SK-N-SH treated with all-trans-retinoic acid at 6 μM for 48 hours (cell line): Measurements from ENCODE around the gene CMIP.

Experiments
- ATAC-seq: fragments of 200-7000 bp; cut with Tn5 transposase; 3 replicates; pipeline ENCODE4 v1.9.1; 2020; ENCODE audit warnings: mild to moderate bottlenecking, moderate library complexity
- ARNTL ChIP-seq: fragments of 450-650 bp; formaldehyde crosslinking; IDR thresholded peaks from 2 replicates; pipeline ENCODE4 v1.5.0; 2020; ENCODE audit warnings: low read depth, mild to moderate bottlenecking, moderate library complexity, borderline replicate concordance
- CSDC2 ChIP-seq: fragments of 250-450 bp; sonication (Bioruptor Pico); IDR thresholded peaks from 2 replicates; pipeline ENCODE4 v1.5.0; 2020; ENCODE audit warnings: mild to moderate bottlenecking, moderate library complexity
- CSRNP3 ChIP-seq: fragments of 250-450 bp; sonication (Bioruptor Pico); IDR thresholded peaks from 2 replicates; pipeline ENCODE4 v1.5.1; 2021; ENCODE audit warnings: mild to moderate bottlenecking, moderate library complexity
- ESRRG ChIP-seq: fragments of 250-450 bp; sonication (Bioruptor Pico); IDR thresholded peaks from 2 replicates; pipeline ENCODE4 v1.6.1; 2021; ENCODE audit warnings: mild to moderate bottlenecking
- ISL1 ChIP-seq: fragments of 250-450 bp; sonication (Bioruptor Pico); IDR thresholded peaks from 2 replicates; pipeline ENCODE4 v2.1.2; 2022; ENCODE audit warnings: mild to moderate bottlenecking, moderate library complexity
- OSR1 ChIP-seq: fragments of 250-450 bp; sonication (Bioruptor Pico); IDR thresholded peaks from 2 replicates; pipeline ENCODE4 v1.8.0; 2022; ENCODE audit warnings: moderate library complexity, mild to moderate bottlenecking, inconsistent platforms
- POU6F1 ChIP-seq: fragments of 250-450 bp; sonication (Bioruptor Pico); IDR thresholded peaks from 2 replicates; pipeline ENCODE4 v1.8.0; 2021; ENCODE audit warnings: low read depth, mild to moderate bottlenecking, moderate library complexity, borderline replicate concordance
- PPARA ChIP-seq: fragments of 250-450 bp; sonication (Bioruptor Pico); IDR thresholded peaks from 2 replicates; pipeline ENCODE4 v1.5.0; 2020; ENCODE audit warnings: mild to moderate bottlenecking, borderline replicate concordance
- RARB ChIP-seq: fragments of 250-450 bp; sonication (Bioruptor Pico); IDR thresholded peaks from 2 replicates; pipeline ENCODE4 v1.8.0; 2021; ENCODE audit warnings: mild to moderate bottlenecking, moderate library complexity
- SNAI2 ChIP-seq: fragments of 250-450 bp; sonication (Bioruptor Pico); IDR thresholded peaks from 2 replicates; pipeline ENCODE4 v1.5.0; 2020; ENCODE audit warnings: mild to moderate bottlenecking, moderate library complexity
- TCF4 ChIP-seq: fragments of 250-450 bp; sonication (Bioruptor Pico); IDR thresholded peaks from 2 replicates; pipeline ENCODE4 v1.8.0; 2021; ENCODE audit warnings: mild to moderate bottlenecking, moderate library complexity, borderline replicate concordance
- TOX ChIP-seq: fragments of 250-450 bp; sonication (Bioruptor Pico); IDR thresholded peaks from 2 replicates; pipeline ENCODE4 v1.8.0; 2021; ENCODE audit warnings: mild to moderate bottlenecking, moderate library complexity, borderline replicate concordance
- TSHZ2 ChIP-seq: fragments of 250-450 bp; sonication (Bioruptor Pico); IDR thresholded peaks from 2 replicates; pipeline ENCODE4 v1.5.0; 2020; ENCODE audit warnings: mild to moderate bottlenecking, moderate library complexity
- ZC3H10 ChIP-seq: fragments of 250-450 bp; sonication (Bioruptor Pico); IDR thresholded peaks from 2 replicates; pipeline ENCODE4 v1.5.1; 2021; ENCODE audit warnings: mild to moderate bottlenecking, moderate library complexity
- ZFP3 ChIP-seq: fragments of 250-450 bp; sonication (Bioruptor Pico); IDR thresholded peaks from 2 replicates; pipeline ENCODE4 v1.5.0; 2020; ENCODE audit warnings: mild to moderate bottlenecking, moderate library complexity
- ZFP30 ChIP-seq: fragments of 450-650 bp; formaldehyde crosslinking; IDR thresholded peaks from 2 replicates; pipeline ENCODE4 v1.5.0; 2022; ENCODE audit warnings: mild to moderate bottlenecking, moderate library complexity
- ZNF565 ChIP-seq: fragments of 450-650 bp; formaldehyde crosslinking; conservative IDR thresholded peaks from 2 replicates; pipeline ENCODE4 v1.5.0; 2020; ENCODE audit warnings: low read depth, mild to moderate bottlenecking, moderate library complexity
- ZNF70 ChIP-seq: fragments of 450-650 bp; formaldehyde crosslinking; IDR thresholded peaks from 2 replicates; pipeline ENCODE4 v1.5.0; 2020; ENCODE audit warnings: mild to moderate bottlenecking, moderate library complexity
- TF ChIP-seq, protein P1 (sequence below): fragments of 250-450 bp; sonication (Bioruptor Pico); IDR thresholded peaks from 2 replicates; pipeline ENCODE4 v1.8.0; 2020; ENCODE audit warnings: mild to moderate bottlenecking, moderate library complexity, borderline replicate concordance
- TF ChIP-seq, protein P2 (sequence below): fragments of 250-450 bp; sonication (Bioruptor Pico); IDR thresholded peaks from 2 replicates; pipeline ENCODE4 v1.5.1; 2020; ENCODE audit warnings: low read depth, mild to moderate bottlenecking, moderate library complexity

Gene CMIP

GRCh38 chr16:81676066-81676882 is 231.7 kb downstream of the CMIP start (continued):
- no peak for TF ChIP-seq POU6F1 (CRISPR knock-in tag)
- TF ChIP-seq ZNF565 (CRISPR knock-in tag), result no peak
- TF ChIP-seq RARB (CRISPR knock-in tag), result no peak
- TF ChIP-seq TOX (CRISPR knock-in tag), result no peak
- no peak for TF ChIP-seq TCF4 (CRISPR knock-in tag)

DNA sequence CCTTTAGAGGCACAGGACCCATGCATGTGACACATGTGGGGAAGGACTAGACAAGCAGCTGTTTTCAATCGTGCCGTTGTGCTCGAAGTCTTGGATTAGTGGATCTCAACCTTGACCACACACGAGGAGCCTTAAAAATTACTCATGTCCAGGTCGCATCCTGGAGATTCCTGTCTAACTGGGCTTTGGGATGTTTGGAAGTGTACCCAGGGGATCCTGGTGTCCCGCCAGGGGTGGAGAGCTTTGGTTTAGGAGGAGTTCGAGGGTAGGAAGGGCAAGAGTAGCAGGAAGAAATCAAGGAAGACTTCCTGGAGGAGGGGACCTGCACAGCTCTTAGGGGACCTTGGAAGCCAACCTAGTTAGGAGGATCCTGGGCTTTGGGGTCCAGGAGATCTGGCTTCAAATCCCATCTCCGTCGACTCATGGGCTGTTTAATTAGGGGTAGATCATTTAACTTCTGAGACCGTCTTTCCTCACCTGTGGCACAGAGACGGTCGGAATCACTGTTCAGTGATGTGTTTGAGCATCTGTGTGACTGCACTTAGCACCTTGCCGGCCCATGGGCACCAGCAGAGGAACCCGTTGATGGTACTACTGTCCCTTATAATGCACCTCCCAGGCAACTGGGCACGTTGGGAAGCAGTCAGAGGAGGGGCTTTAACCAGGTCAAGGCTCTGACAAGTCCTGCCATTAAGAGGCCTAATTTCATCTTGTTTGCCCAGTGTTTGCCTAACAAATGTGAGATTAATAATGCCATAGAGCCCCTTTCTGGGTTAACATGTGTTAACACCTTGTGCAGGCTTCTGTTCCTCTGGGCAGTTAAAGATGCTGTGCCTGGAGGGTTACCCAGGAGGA is 232.5 kb downstream of the CMIP start:
- ATAC-seq, result no peak
- TF ChIP-seq TOX (CRISPR knock-in tag) (no peak), CSRNP3 (CRISPR knock-in tag) (no peak), PPARA (no peak), ZFP3 (no peak)

GRCh38 chr16:81678326-81679095 is 233.9 kb downstream of the CMIP start:
- TF ChIP-seq TCF4 (CRISPR knock-in tag) (no peak), ZNF70 (CRISPR knock-in tag) (no peak), SNAI2 (CRISPR knock-in tag) (no peak), ARNTL (CRISPR knock-in tag) (no peak), ZC3H10 (CRISPR knock-in tag) (no peak), ZFP30 (CRISPR knock-in tag) (no peak)
- TF ChIP-seq, all 23 proteins: peak for 0
- no peak for ATAC-seq

- ATAC-seq, result no peak
- TF ChIP-seq ZC3H10 (CRISPR knock-in tag) (no peak), ARNTL (CRISPR knock-in tag) (no peak), CSRNP3 (CRISPR knock-in tag) (no peak), OSR1 (CRISPR knock-in tag) (no peak), ZFP30 (CRISPR knock-in tag) (no peak), TSHZ2 (CRISPR knock-in tag) (no peak), SNAI2 (CRISPR knock-in tag) (no peak), ISL1 (CRISPR knock-in tag) (no peak), CSDC2 (CRISPR knock-in tag) (no peak), TCF4 (CRISPR knock-in tag) (no peak), ZNF70 (CRISPR knock-in tag) (no peak), PPARA (no peak), ZFP3 (no peak), RARB (CRISPR knock-in tag) (no peak), ESRRG (no peak)
- TF ChIP-seq, protein P1, sequence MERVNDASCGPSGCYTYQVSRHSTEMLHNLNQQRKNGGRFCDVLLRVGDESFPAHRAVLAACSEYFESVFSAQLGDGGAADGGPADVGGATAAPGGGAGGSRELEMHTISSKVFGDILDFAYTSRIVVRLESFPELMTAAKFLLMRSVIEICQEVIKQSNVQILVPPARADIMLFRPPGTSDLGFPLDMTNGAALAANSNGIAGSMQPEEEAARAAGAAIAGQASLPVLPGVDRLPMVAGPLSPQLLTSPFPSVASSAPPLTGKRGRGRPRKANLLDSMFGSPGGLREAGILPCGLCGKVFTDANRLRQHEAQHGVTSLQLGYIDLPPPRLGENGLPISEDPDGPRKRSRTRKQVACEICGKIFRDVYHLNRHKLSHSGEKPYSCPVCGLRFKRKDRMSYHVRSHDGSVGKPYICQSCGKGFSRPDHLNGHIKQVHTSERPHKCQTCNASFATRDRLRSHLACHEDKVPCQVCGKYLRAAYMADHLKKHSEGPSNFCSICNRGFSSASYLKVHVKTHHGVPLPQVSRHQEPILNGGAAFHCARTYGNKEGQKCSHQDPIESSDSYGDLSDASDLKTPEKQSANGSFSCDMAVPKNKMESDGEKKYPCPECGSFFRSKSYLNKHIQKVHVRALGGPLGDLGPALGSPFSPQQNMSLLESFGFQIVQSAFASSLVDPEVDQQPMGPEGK (CRISPR knock-in tag), result no peak
- TF ChIP-seq, protein P2, sequence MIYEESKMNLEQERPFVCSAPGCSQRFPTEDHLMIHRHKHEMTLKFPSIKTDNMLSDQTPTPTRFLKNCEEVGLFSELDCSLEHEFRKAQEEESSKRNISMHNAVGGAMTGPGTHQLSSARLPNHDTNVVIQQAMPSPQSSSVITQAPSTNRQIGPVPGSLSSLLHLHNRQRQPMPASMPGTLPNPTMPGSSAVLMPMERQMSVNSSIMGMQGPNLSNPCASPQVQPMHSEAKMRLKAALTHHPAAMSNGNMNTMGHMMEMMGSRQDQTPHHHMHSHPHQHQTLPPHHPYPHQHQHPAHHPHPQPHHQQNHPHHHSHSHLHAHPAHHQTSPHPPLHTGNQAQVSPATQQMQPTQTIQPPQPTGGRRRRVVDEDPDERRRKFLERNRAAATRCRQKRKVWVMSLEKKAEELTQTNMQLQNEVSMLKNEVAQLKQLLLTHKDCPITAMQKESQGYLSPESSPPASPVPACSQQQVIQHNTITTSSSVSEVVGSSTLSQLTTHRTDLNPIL (CRISPR knock-in tag), result no peak
Measured at GRCh38 chr16:81679721-81680430, 235.3 kb downstream of the CMIP start.
